GM12865 (cell line): ENCODE measurements around the gene HDAC11.
"Not testable (repeated sequence)": the region's sequence is repeated elsewhere in the genome, so short reads cannot be mapped to it uniquely, and the experiment has no call there.

Experiments
- DNase-seq: peaks from one replicate; pipeline ENCODE4 v3.0.0; 2010; ENCODE audit warnings: low read depth
- H3K4me3 ChIP-seq: 2 replicates; pipeline ENCODE4 v1.5.1; 2011; ENCODE audit warnings: mild to moderate bottlenecking, low read depth, low read length, control low read depth
- CTCF ChIP-seq: IDR thresholded peaks from 2 replicates; pipeline ENCODE4 v1.5.1; 2011; ENCODE audit warnings: low read length, control low read depth, low read depth, inconsistent platforms; ENCODE audit not compliant: insufficient read depth; ENCODE audit errors: missing control alignments

The HDAC11 gene

GRCh38 chr3:13516760-13517135 lies 36.6 kb downstream of the HDAC11 start:
- no peak overlapping the region for H3K4me3 ChIP-seq
- DNase-seq: no peak
- no peak for TF ChIP-seq CTCF

- no peak for DNase-seq
- H3K4me3 ChIP-seq: no peak overlapping the region
- TF ChIP-seq CTCF: no peak
Observed at GRCh38 chr3:13517253-13517977, 37.3 kb downstream of the HDAC11 start.

GRCh38 chr3:13518516-13518953 lies 38.4 kb downstream of the HDAC11 start:
- no peak for TF ChIP-seq CTCF
- no peak overlapping the region for H3K4me3 ChIP-seq
- no peak for DNase-seq

- TF ChIP-seq CTCF: no peak
- H3K4me3 ChIP-seq: no peak overlapping the region
- DNase-seq: no peak
Observed at GRCh38 chr3:13519006-13519791, 39.1 kb downstream of the HDAC11 start.

GRCh38 chr3:13520326-13520880 lies 40.3 kb downstream of the HDAC11 start:
- TF ChIP-seq CTCF: no peak
- no peak for DNase-seq
- H3K4me3 ChIP-seq: no peak overlapping the region

GRCh38 chr3:13521309-13521708 lies 41.2 kb downstream of the HDAC11 start:
- no peak for DNase-seq
- H3K4me3 ChIP-seq: no peak overlapping the region
- TF ChIP-seq CTCF: no peak

- not testable (repeated sequence) for DNase-seq, H3K4me3 ChIP-seq
Observed at GRCh38 chr3:13521749-13522148, 41.6 kb downstream of the HDAC11 start.
